IPS-20b (cell line): ENCODE data around the gene CCSER2.

Source experiments
- H3K27ac ChIP-seq: one replicate; pipeline ENCODE4 v1.5.1; 2013; ENCODE audit warnings: low read length
- H3K27me3 ChIP-seq: 2 replicates; pipeline ENCODE4 v1.6.1; 2013; ENCODE audit warnings: mild to moderate bottlenecking, low read length, inconsistent platforms; ENCODE audit not compliant: insufficient read depth
- H3K36me3 ChIP-seq: 2 replicates; pipeline ENCODE4 v1.6.1; 2013; ENCODE audit warnings: low read depth, mild to moderate bottlenecking, inconsistent platforms, low read length, moderate library complexity; ENCODE audit not compliant: insufficient read depth
- H3K4me1 ChIP-seq: 2 replicates; pipeline ENCODE4 v1.6.1; 2013; ENCODE audit warnings: mild to moderate bottlenecking, control low read depth, inconsistent platforms, low read length, moderate library complexity; ENCODE audit not compliant: insufficient read depth
- H3K4me3 ChIP-seq: 2 replicates; pipeline ENCODE4 v1.5.1; 2013; ENCODE audit warnings: mild to moderate bottlenecking, low read length, inconsistent platforms
- H3K9ac ChIP-seq: 2 replicates; pipeline ENCODE4 v1.6.1; 2013; ENCODE audit warnings: low read depth, mild to moderate bottlenecking, inconsistent platforms, low read length, moderate library complexity
- H3K9me3 ChIP-seq: 2 replicates; pipeline ENCODE4 v1.6.1; 2013; ENCODE audit warnings: mild to moderate bottlenecking, low read depth, low read length, inconsistent platforms; ENCODE audit not compliant: insufficient read depth

Gene CCSER2

GRCh38 chr10:84456126-84456525 is 127.7 kb downstream of the CCSER2 start:
- Histone ChIP-seq H3K9ac (no peak overlapping the region), H3K27ac (no peak overlapping the region), H3K27me3 (no peaks in the 10 kb centered on the region), H3K4me3 (no peak overlapping the region), H3K4me1 (no peaks in the 10 kb centered on the region), H3K9me3 (peaks cover 9% of the 10 kb centered on the region; the same call in 1 of the 2 replicates), H3K36me3 (peaks cover 12% of the 10 kb centered on the region; the same call in 1 of the 2 replicates)

GRCh38 chr10:84460520-84460919 is 132.1 kb downstream of the CCSER2 start:
- no peaks in the 10 kb centered on the region for H3K27me3 ChIP-seq
- H3K36me3 ChIP-seq: peaks cover 12% of the 10 kb centered on the region; the same call in 1 of the 2 replicates
- H3K4me3 ChIP-seq: no peak overlapping the region

DNA sequence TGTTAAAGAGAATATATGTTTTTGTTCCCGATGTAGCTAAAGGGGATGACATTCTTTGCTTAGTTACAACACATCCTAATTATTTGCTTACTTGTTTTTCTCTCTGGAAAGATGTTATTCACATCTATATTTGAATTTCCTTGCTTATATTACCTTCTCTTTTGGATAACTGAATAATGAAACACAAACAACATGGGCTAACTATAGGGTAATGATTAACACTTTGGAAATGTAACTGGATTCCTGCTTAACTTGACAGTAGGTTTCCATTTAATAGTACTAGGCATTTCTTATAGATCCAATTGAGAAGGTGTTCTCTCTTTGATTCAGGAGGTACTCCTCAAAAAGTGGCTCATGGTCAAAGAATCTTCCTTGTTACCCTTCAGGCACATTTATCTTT is 141.1 kb downstream of the CCSER2 start:
- Histone ChIP-seq H3K27ac (no peak overlapping the region), H3K27me3 (no peaks in the 10 kb centered on the region), H3K36me3 (no peaks in the 10 kb centered on the region), H3K4me3 (no peak overlapping the region), H3K4me1 (peaks cover 7% of the 10 kb centered on the region; the same call in 1 of the 2 replicates), H3K9ac (no peak overlapping the region), H3K9me3 (no peaks in the 10 kb centered on the region)

More at GRCh38 chr10:84460520-84460919, 132.1 kb downstream of the CCSER2 start:
- peaks cover 9% of the 10 kb centered on the region; the same call in 1 of the 2 replicates for H3K9me3 ChIP-seq
- peaks cover 6% of the 10 kb centered on the region; the same call in 1 of the 2 replicates for H3K4me1 ChIP-seq
- H3K27ac ChIP-seq: no peak overlapping the region
- H3K9ac ChIP-seq: no peak overlapping the region

GRCh38 chr10:84473136-84473535 is 144.7 kb downstream of the CCSER2 start:
- H3K27me3 ChIP-seq: no peaks in the 10 kb centered on the region
- H3K9me3 ChIP-seq: no peaks in the 10 kb centered on the region
- no peak overlapping the region for H3K27ac ChIP-seq
- 0 out of 2 replicates have a peak, but pooled peaks cover 2% of the 10 kb centered on the region for H3K36me3 ChIP-seq
- H3K9ac ChIP-seq: no peak overlapping the region
- H3K4me3 ChIP-seq: no peak overlapping the region
- H3K4me1 ChIP-seq: peaks cover 3% of the 10 kb centered on the region; the same call in 1 of the 2 replicates

- Histone ChIP-seq H3K36me3 (0 out of 2 replicates have a peak, but pooled peaks cover 4% of the 10 kb centered on the region), H3K27me3 (no peaks in the 10 kb centered on the region), H3K9me3 (no peaks in the 10 kb centered on the region)
Measured at GRCh38 chr10:84477398-84478128, 149.2 kb downstream of the CCSER2 start.

DNA sequence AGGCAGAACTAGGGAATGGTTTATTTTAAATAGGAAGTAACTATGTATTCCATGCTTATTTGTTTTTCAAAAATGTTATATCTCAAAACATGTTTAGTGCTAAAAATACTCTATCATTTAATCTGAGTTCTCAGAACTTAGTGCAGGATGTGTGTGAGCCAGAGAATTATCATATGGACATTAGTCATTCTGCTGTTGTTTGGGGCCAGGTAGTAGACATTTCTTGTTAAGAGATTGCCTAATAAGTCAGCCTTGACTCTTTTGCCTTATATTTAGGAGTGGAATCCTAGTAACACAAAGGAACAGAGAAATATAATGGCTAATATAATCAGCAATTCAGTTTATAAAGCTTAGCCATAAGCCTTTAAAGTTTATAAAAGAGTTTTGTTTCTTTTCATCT is 149.8 kb downstream of the CCSER2 start:
- Histone ChIP-seq H3K4me3 (no peak overlapping the region), H3K27ac (no peak overlapping the region), H3K27me3 (no peaks in the 10 kb centered on the region), H3K4me1 (no peaks in the 10 kb centered on the region), H3K9me3 (no peaks in the 10 kb centered on the region), H3K9ac (no peak overlapping the region), H3K36me3 (0 out of 2 replicates have a peak, but pooled peaks cover 4% of the 10 kb centered on the region)

More at GRCh38 chr10:84477398-84478128, 149.2 kb downstream of the CCSER2 start:
- Histone ChIP-seq H3K4me1 (no peaks in the 10 kb centered on the region), H3K9ac (no peak overlapping the region), H3K4me3 (no peak overlapping the region), H3K27ac (no peak overlapping the region)

- H3K27me3 ChIP-seq: no peaks in the 10 kb centered on the region
- no peak overlapping the region for H3K4me3 ChIP-seq
- H3K27ac ChIP-seq: no peak overlapping the region
- no peaks in the 10 kb centered on the region for H3K9me3 ChIP-seq
- no peak overlapping the region for H3K9ac ChIP-seq
- H3K36me3 ChIP-seq: 0 out of 2 replicates have a peak, but pooled peaks cover 4% of the 10 kb centered on the region
- no peaks in the 10 kb centered on the region for H3K4me1 ChIP-seq
Measured at GRCh38 chr10:84478679-84479078, 150.3 kb downstream of the CCSER2 start.

DNA sequence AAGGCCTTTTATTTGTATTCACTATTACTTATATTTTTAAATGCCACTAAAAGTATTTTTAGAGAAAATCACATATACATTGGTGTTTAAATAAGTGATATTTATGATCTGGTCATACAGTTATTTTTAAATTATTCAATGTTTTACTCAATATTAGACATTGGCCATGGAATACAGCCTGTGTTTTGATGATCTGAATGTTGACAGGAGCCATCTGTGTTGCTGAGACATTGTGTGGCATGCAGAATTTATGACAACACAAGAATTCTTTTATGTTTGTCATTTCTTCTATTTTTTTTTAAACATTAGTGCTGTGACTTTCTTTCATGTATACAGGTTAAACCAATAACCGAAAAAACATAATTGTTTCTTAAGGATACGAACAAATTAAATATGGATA is 156.2 kb downstream of the CCSER2 start:
- no peaks in the 10 kb centered on the region for H3K4me1 ChIP-seq
- H3K4me3 ChIP-seq: no peak overlapping the region
- H3K27me3 ChIP-seq: no peaks in the 10 kb centered on the region
- H3K9ac ChIP-seq: no peak overlapping the region
- H3K9me3 ChIP-seq: no peaks in the 10 kb centered on the region
- H3K36me3 ChIP-seq: no peaks in the 10 kb centered on the region
- no peak overlapping the region for H3K27ac ChIP-seq

- H3K9me3 ChIP-seq: peaks cover 4% of the 10 kb centered on the region; the same call in 1 of the 2 replicates
- H3K4me1 ChIP-seq: peaks cover 5% of the 10 kb centered on the region; the same call in 1 of the 2 replicates
- H3K36me3 ChIP-seq: no peaks in the 10 kb centered on the region; the same call in 1 of the 2 replicates
- no peak overlapping the region for H3K4me3 ChIP-seq
- no peak overlapping the region for H3K9ac ChIP-seq
- no peak overlapping the region for H3K27ac ChIP-seq
- H3K27me3 ChIP-seq: no peaks in the 10 kb centered on the region
Measured at GRCh38 chr10:84493361-84493760, 165.0 kb downstream of the CCSER2 start.

DNA sequence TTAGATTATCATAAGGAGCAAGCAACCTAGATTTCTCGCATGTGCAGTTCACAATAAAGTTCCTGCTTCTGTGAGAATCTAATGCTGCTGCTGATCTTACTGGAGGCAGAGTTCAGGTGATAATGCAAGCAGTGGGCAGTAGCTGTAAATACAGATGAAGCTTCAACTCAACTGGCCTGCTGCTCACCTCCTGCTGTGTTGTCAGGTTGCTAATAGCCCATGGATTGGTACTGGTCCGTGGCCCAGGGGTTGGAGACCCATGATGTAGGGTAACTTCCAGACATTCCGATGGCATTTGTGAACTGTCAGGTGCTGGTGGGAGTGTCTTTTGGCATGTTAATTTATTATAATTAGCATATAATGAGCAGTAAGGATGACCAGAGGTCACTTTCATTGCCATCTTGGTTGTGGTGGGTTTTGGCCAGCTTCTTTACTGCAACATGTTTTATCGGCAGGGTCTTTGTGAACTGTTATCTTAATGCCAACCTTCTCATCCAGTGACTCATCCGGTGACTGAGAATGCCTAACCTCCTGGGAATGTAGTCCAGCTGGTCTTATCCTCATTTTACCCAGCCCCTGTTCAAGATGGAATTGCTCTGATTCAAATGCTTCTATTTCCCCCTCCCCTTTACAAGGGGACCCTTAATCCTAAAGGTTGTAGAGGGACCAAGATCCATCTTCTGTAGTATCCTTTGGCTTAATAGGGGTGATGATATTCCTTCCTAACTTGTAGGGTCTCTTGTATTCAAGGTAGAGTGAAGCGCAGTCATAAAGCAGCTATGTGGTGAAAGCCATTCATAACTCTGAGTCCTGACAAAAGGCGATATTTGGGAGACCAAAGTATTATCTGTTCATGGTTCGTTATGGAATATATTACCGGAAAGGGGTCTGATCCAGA is 165.8 kb downstream of the CCSER2 start:
- no peak overlapping the region for H3K9ac ChIP-seq
- H3K27me3 ChIP-seq: no peaks in the 10 kb centered on the region
- H3K27ac ChIP-seq: no peak overlapping the region
- H3K4me3 ChIP-seq: no peak overlapping the region
- H3K36me3 ChIP-seq: no peaks in the 10 kb centered on the region; the same call in 1 of the 2 replicates
- peaks cover 5% of the 10 kb centered on the region; the same call in 1 of the 2 replicates for H3K4me1 ChIP-seq
- H3K9me3 ChIP-seq: peaks cover 4% of the 10 kb centered on the region; the same call in 1 of the 2 replicates

DNA sequence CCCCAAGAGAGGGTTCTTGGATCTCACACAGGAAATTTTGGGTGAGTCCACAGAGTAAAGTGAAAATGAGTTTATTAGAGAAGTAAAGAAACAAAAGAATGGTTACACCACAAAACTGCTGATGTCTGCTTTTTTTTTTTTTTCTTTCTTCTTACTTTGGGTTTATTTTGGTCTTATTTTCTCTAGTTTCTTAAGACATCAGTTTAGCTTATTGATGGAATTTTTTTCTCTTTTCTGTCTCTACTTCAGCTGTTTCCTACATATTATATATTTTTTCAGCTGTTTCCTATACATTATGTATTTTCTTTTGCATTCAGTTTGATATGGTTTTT is 166.4 kb downstream of the CCSER2 start:
- peaks cover 4% of the 10 kb centered on the region; the same call in 1 of the 2 replicates for H3K9me3 ChIP-seq
- H3K9ac ChIP-seq: no peak overlapping the region
- peaks cover 5% of the 10 kb centered on the region; the same call in 1 of the 2 replicates for H3K4me1 ChIP-seq
- no peaks in the 10 kb centered on the region for H3K27me3 ChIP-seq
- H3K4me3 ChIP-seq: no peak overlapping the region
- H3K27ac ChIP-seq: no peak overlapping the region
- no peaks in the 10 kb centered on the region; the same call in 1 of the 2 replicates for H3K36me3 ChIP-seq
